HEK293 (cell line): Measurements from ENCODE around the gene ENKD1.

ENCODE experiments used
- BCL11B ChIP-seq: fragments of 450-650 bp; formaldehyde crosslinking; IDR thresholded peaks from 2 replicates; pipeline ENCODE4 v1.5.1; 2016; ENCODE audit warnings: low read depth, missing biosample characterization, missing genetic modification characterization
- CTCF ChIP-seq: fragments of 450-650 bp; formaldehyde crosslinking; IDR thresholded peaks from 2 replicates; pipeline ENCODE4 v1.5.1; 2016; ENCODE audit warnings: missing biosample characterization, missing genetic modification characterization
- PRDM6 ChIP-seq: fragments of 450-650 bp; formaldehyde crosslinking; IDR thresholded peaks from 2 replicates; pipeline ENCODE4 v1.5.1; 2017; ENCODE audit warnings: missing biosample characterization, missing genetic modification characterization
- ZNF133 ChIP-seq: fragments of 450-650 bp; formaldehyde crosslinking; IDR thresholded peaks from 2 replicates; pipeline ENCODE4 v1.5.1; 2016; ENCODE audit warnings: missing biosample characterization, missing genetic modification characterization
- ZNF24 ChIP-seq: fragments of 450-650 bp; formaldehyde crosslinking; IDR thresholded peaks from 2 replicates; pipeline ENCODE4 v1.5.1; 2016; ENCODE audit warnings: missing biosample characterization, missing genetic modification characterization
- ZNF423 ChIP-seq: fragments of 450-650 bp; formaldehyde crosslinking; IDR thresholded peaks from 2 replicates; pipeline ENCODE4 v1.5.1; 2016; ENCODE audit warnings: missing biosample characterization, missing genetic modification characterization
- ZNF785 ChIP-seq: fragments of 450-650 bp; formaldehyde crosslinking; IDR thresholded peaks from 2 replicates; pipeline ENCODE4 v1.5.1; 2016; ENCODE audit warnings: missing biosample characterization, missing genetic modification characterization
- ZSCAN16 ChIP-seq: fragments of 450-650 bp; formaldehyde crosslinking; IDR thresholded peaks from 2 replicates; pipeline ENCODE4 v1.5.1; 2016; ENCODE audit warnings: missing biosample characterization, missing genetic modification characterization
- ZSCAN30 ChIP-seq: fragments of 450-650 bp; IDR thresholded peaks from 2 replicates; pipeline ENCODE4 v1.5.1; 2018; ENCODE audit warnings: missing biosample characterization, mild to moderate bottlenecking, missing genetic modification characterization, moderate library complexity

- TF ChIP-seq ZSCAN16 (tag by site-specific recombination), result no peak
- no peak for TF ChIP-seq ZNF785
- TF ChIP-seq ZNF24 (tag by site-specific recombination), result no peak
- TF ChIP-seq ZNF133 (tag by site-specific recombination), result no peak
- no peak for TF ChIP-seq CTCF (tag by site-specific recombination)
- no peak for TF ChIP-seq PRDM6
- TF ChIP-seq BCL11B (tag by site-specific recombination), result no peak
- TF ChIP-seq ZSCAN30 (tag by site-specific recombination), result no peak
- no peak for TF ChIP-seq ZNF423
Observed at GRCh38 chr16:67657017-67657608, 9.4 kb downstream of the ENKD1 start.
